Dedifferentiated amniotic fluid mesenchymal stem cell (primary cell): ENCODE measurements around the gene LRFN5.
A peak's percentile ranks its signal among the peaks of the same experiment; 100 is the strongest.

Source experiments
- DNase-seq: peaks from one replicate; pipeline ENCODE4 v3.0.0-alpha.2; 2016; ENCODE audit errors: extremely low spot score

Gene LRFN5

DNA sequence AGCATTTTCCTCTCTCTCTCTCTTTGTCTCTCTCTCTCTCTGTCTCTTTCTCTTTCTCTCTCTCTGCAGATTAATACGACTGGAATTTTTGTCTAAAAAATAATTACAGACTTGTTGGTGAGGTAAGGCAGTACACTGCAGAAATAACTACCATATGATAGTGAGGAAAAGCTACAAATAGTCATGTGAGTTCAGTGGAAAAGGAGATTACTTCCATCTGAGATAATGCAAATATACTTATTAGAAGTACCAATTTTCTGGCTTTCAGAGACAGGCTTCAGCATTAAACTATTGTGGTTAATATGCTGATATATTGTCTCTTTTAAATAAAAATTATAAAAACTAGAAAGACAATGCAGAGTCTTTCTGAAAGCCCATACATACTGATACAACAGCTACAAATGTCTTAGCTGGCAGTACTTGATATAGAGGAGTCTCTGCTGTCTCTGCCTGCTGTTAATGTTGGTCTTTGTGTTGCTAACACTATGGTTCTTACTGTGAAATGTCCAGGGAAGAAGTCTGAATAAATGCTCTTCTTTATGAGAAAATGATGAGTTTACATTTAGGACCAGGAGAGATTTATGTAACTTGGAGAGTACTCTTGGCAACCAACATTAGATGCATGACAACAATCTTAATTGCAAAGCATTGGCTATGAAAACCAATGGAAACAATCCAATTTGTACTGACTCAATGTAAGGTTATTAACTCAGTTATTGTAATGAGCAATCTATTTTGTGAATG lies 167.0 kb downstream of the LRFN5 start:
- no peak for DNase-seq

DNA sequence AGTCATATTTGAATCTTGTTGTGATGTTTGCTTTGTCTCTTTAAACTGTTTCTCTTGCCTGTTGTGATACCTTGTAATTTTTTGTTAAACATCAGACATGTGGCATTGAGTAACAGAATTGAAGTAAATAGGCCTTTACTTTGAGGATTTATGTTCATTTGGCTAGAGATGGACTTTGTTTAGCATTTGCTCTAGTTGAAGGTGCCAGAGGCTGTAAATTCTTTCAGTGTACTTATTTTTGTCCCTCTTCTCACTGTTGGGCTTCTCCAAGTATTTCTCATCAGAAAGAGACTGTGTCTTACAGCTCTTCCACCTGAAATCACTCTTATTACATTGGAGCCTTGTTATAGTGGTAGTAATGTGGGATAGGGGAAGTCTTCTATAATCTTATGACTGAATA lies 175.8 kb downstream of the LRFN5 start:
- DNase-seq: no peak

DNA sequence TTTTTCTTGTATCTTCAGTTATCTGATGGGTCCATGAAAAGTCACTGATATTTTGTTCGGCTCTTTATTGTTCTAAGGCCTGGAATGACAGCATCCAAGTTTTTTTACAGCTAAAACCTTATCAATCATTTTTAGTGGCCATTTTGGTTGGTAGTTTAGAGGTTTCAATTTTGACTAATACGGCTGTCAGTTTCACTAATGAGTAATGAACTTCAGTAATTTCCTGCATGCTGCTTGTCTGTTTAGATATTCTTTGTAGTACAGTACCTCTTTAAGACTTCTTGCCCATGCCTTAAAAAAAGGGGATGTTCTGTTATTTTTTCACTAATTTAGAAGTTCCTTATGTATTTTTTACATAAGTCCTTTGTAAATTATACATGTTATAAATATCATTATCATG lies 176.7 kb downstream of the LRFN5 start:
- no peak for DNase-seq

DNA sequence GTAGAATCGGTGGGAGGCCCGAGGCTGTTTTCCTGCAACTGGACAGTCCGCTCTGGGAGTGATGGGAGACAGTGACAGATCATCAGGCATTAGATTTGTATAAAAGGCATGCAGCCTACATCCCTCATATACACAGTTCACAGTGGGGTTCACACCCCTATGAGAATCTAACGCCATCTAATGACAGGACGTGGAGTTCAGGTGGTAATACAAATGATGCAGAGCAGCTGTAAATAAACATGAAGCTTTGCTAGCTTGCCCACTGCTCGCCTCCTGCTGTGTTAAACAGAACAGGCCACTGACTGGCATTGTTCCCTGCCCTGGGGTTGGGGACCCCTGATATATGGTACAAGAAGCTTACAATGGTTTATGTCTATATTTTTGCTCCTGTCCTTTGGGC lies 179.0 kb downstream of the LRFN5 start:
- DNase-seq: no peak

DNA sequence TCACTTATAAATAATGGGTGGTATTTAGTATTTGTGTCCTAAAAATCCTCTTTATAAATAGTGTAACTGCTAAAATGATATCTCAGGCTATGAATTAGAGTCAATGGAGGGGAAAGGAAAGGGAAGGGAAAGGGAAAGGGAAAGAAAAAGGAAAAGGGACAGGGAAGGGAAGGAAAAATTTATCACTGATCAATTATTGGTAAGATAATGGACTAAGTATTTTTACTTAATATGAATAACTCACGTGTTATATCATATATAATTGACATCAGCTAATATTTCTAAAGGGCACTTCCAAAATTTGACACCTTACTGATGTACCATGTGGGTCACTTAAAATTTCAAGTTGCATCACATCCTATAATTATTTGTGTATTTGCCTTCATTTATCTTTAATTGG lies 193.1 kb downstream of the LRFN5 start:
- DNase-seq: no peak

DNA sequence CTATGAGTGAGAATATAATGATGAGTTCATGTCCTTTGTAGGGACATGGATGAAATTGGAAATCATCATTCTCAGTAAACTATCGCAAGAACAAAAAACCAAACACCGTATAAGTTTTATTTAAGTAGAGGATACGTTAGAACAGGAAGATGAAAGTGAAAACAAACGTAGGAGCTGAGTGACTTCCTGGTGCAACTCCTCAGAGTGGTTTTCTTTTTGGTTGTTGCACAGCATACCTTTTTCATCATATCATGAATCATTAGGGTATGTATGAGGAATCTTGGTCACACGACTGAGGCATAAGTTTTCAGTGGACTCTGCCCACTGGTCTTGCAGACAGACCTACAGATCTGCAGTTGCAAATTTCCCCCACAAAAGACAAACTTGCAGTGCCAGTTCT lies 199.0 kb downstream of the LRFN5 start:
- no peak for DNase-seq

DNA sequence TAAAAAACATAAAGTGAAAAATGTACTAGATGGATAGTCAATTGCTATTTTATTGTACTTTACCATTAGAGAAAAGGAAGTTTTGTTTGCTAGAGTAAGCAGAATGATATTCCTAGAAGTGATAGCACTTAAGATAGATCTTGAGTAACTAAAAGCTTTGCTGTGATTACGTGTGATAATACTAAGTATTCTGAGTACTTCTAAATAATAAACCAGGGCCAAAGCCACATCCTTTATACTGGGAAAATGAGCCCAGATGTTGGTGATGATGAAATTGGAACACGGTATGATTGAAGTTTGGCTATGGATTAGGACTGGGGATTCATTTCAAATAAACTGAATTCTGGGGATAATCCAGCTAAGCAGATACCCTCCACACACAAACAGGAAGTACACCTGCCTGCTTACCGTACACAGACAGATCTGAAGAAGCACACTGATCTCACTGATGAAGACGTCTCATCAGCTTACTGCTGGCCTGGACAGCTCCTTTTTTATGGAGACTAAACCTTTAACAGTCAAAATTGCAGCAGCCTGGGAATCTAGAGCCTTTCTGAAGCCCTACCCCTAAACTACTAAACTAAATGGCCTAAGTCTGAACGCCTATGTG lies 199.8 kb downstream of the LRFN5 start:
- no peak for DNase-seq

DNA sequence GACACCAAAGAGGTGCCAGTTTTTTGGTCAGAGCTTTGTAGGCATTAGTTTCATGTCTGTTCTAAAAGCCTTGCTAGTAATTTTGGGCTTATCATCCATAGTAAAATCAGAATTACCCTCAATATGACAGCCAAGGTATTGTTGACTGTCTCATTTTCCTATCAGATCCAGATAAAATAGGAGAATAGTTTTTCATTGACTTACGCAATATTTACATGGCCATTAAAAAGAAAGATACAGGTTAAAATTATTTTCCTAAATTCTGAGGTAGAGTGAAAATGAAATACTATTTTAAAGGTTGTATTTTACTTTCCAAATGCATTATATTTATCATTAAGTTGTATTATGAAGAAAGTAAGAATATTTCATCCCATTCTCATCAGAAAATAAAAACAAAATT lies 203.7 kb downstream of the LRFN5 start:
- no peak for DNase-seq

DNA sequence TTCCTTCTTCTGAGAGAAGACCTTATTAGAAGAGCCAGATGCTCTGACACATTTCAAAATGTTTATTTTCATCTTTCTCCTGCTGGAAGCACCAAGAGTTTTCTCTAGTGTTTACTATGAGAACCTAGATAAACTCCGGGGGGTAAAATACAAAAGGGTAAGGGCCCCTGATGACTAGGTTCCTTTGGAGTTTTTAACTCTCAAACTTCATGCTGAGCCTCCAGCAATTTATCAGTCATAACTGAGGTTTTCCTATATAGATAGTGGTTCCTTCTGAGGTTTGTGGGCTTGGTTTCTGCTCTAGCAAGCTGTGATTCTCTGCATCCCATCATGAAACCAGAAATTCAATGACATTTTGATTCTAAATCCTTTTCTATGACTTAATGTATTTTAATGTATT lies 210.9 kb downstream of the LRFN5 start:
- DNase-seq: no peak

DNA sequence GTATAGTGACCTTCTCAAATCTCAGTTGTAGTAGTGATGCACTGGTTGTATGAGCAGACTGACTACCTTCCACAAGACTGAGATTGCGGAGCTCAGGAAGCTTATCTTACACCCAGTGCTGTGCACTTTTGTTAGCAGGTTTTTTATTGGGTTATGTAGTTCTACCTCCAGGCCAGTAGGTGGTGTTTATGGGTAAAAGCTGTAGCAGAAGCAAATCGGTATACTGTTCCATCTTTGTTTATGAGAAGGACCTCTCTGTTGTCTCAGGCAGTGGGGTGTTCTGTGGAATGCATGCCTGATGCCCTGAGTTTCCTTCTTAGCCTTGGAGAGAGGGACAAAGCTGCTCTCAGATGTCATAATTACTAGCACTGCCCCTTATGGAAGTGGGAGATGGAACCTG lies 217.8 kb downstream of the LRFN5 start:
- no peak for DNase-seq

DNA sequence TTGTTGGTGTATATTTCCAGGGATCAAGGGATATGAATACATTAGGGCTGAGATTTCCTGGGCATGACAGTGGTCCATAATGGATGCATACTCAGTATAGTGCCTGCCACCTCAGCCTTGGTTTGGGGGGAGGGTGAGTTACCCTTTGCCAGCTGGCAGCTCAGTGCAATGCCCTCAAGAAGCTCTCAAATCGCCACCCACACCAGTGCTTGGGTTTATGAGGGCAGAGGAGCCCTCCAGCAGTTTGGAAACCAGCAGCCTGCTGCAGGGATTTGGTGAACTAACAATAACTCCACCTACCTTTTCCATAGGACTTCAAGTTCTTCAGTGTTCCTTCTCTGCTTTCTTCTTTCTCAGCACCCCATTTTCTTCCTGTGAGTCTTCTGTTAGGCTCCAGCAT lies 218.9 kb downstream of the LRFN5 start:
- no peak for DNase-seq

DNA sequence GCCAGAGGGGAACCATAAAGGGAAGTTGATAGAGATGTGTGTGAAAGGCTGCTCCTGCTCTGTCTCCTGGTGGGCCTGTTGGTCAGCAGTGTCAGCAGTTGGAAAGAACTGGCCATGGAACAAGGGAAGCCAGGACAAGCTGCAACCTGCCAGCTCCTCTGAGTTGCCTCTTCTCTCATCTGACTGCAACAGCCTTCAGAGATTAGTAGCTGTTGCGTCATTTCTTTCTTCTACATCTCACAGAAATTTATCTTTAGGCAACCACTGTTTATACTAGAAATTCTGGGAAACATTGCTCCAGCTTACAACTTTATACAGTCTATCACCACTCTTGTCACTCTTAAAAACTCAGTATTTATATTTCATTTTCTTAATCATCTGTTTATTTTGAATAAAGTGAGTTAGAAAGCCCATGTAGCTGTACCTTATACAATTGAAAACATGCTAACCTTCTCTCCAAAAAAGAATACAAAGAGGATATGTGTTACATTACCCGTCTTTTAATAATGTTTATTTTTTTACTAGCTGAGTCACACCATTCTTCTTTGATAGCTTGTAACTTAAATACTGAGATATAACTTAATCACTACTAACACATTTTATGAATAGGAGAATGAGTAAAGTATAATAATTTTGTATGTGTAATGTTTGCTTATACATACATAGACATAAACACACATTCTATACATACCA lies 224.2 kb downstream of the LRFN5 start:
- DNase-seq: no peak

DNA sequence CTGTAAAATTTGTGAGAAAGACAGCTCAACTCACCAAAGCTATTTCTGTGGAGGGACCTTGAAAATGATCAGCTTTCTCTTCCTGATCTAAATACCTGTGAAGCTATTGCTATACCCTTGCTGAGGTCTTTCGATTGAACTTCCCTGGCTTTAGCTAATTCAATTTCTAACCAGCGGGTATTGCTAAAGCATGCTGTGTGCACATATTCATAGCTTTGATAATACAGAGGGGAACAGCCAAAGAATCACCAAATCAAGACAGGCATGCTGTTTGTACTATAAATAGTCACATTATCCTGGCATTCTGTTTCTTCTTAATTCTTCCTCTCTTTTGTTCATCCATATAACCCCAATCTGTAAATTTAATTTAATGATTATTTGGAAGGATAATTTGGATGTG lies 233.0 kb downstream of the LRFN5 start:
- no peak for DNase-seq

DNA sequence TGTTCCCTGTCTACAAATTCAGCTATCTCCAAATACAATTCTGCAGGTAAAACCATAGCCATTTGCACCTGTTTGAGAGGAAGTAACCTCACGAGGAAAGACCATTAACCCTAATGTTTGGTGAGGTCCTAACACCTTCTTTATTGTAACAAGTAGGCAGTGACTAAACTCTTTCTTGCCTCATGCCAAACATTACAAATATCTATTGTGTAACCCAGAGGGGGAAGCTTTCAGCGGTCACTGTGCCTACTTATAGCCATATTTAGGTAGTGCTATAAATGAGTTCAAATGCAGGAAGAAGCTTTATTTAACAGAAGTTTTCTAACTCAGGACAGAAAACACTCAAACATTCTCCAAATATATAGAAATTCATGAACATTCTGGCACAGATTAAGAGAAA lies 252.7 kb downstream of the LRFN5 start:
- no peak for DNase-seq

DNA sequence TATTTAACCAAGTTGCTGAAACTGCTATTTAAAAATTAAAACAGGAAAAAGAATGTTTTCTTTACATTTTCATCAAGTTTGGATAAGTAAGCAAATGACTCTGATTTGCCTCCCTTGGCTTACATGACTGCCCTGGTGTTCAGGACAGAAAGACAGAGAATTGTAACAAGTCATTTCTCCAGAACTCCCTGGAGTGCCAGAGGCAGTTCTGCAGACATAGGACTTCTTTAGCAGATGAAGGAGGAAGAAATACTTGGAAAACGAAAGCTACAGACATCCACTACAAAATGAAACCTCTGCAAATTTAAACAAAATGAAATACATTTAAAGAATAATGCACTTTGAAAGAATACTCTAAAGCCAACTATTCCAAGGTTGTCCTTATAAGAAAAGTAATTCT lies 253.9 kb downstream of the LRFN5 start:
- DNase-seq: no peak

DNA sequence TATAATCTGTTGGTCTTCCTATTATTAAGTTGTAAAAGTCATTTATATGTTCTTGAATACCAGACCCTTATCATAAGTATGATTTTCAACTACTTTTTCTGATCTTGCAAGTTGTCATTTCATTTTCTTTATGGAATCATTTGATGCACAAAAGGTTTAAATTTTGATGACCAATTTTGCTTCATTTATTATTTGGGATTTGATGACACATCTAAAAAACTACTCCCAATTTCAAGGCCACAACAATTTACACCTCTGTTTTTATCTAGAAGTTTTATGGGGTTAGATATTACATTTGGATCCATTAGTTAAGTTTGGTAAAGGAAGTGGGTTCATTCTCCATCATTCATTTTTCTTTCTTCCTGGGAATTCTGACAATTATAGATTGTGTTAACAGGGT lies 259.2 kb downstream of the LRFN5 start:
- DNase-seq: no peak

DNA sequence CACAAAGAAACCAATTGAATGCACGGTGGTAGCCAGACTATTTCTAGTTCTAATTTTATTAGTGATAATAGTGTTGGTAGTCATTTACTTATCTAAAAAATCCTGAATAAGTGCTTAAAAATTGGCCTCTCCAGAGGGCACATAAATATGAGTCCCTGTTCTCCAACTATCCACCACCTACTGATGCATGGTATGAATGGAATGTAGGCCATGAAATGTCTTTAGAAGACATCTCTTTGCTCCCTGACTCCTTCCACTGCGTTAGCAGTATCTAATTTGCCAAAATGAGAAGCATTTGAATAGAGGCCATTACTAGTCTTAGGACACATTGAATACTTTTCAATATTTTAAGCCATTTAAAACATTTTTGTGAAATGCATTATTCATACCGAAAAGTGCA lies 261.7 kb downstream of the LRFN5 start:
- DNase-seq: no peak

DNA sequence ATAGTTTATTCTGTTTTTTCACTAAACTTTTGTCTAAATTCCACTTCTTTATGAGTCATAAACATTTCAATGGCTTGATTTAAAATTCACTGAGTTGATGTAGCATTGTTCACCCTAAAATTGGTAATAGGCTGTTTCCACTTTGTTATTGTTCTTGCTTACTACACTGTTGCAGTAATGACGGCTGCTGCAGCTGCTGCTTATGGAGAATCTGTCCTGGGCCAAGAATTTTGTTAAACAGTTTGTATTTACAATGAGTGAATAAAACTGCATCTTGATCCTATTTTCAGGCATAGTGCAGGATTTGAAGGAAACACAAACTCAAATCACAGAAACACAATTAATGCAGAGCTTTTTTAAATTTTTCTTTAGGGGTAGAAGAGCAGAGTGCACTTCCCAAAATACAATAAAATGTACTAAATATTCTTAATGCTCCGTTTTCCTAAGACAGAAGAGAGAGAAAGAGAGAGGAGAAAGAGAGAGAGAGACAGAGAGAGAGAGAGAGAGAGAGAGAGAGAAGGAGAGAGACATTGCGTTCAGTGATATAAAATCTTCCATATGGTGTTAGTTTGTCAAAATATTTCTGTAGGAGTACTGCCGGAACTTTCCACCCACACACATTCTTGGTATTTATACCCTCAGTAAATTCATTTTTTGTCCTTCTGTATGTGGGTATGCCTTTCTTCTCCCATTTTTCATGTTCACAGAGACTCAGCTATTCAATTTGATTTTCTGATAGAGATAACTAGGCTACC lies 266.4 kb downstream of the LRFN5 start:
- DNase-seq: peak; percentile 44

DNA sequence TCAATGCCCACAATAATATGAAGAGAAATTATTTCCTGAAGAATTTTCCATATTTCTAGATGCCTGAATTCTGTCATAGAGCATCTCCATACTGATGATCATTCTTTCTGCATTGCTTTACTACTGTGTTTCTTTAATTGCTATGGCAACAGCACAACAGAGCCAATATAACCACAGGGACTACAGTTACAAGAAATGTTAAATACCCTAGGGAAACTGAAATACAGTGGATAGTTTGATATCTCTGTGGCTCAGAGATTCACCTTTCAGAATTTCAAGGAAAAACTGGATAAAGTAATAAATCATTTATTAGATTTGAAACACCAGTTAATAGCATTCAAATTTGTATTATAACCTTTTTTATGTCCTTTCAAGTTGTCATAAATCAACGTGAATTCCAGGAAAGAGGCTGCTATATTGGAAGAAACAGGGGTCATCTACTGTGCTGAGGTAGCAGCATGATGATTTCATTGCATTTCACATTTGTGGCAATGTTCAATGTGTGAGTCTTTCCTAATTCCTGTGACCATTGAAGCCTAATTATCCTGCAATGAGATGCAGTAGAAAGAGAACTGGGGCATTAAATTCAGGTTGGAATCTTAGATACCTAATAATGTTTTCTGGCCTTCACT lies 267.1 kb downstream of the LRFN5 start:
- DNase-seq: peak; percentile 71

DNA sequence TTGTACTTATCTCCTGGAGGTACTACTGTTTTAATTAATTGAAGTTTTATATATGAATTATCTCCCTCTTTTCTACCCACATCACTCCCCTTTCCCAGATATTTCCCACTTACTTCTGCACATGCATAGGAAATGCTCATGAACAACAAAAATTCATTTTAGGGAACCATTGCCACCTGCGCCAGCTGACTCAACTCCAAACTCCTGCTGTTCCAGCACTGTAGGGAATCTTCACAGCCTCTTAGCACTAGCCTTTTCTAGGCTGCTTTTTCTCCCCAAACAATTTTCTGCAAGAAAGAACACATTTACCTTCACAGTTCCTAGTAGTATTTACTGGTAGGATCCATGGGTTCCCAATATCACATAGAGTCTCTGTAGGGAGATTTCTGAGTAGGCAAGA lies 268.4 kb downstream of the LRFN5 start:
- DNase-seq: no peak

DNA sequence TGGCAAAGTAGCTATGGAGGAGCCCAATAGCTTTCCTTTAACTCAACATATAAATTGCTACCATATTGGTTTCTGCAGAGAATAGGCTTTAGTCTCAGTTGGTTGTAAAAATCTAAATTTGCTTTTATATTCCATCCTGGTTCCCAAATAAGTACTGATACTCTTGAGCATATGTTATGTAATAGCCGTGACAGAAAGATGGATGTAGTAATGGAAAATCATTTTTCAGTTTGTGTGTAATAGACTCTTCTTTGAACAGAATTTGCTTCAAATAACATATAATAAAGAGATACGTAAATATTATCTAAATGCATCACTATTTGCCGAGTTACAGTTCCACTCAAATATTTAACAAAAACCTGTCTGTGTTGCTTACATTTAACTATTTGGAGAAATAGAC lies 271.6 kb downstream of the LRFN5 start:
- no peak for DNase-seq

DNA sequence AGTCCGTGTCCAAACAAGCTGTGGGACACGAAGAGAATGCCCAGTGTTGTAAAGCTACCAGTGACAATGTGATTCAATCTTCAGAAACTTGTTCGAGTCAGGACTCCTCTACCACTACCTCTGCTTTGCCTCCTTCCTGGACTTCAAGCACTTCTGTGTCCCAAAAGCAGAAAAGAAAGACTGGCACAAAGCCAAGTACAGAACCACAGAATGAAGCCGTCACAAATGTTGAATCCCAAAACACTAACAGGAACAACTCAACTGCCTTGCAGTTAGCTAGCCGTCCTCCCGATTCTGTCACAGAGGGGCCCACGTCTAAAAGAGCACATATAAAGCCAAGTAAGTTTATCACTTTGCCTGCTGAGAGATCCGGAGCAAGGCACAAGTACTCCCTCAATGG lies 284.9 kb downstream of the LRFN5 start:
- DNase-seq: no peak
